Activated effector memory CD4-positive, alpha-beta T cell treated with Interleukin-2 at 50 U/mL for 16 hours (primary cell): ENCODE measurements around the gene DIDO1.
"Not testable (repeated sequence)": the region's sequence is repeated elsewhere in the genome, so short reads cannot be mapped to it uniquely, and the experiment has no call there.

ENCODE experiments used
- DNase-seq: peaks from one replicate; pipeline ENCODE4 v3.0.0-alpha.2; 2020

Gene DIDO1

DNA sequence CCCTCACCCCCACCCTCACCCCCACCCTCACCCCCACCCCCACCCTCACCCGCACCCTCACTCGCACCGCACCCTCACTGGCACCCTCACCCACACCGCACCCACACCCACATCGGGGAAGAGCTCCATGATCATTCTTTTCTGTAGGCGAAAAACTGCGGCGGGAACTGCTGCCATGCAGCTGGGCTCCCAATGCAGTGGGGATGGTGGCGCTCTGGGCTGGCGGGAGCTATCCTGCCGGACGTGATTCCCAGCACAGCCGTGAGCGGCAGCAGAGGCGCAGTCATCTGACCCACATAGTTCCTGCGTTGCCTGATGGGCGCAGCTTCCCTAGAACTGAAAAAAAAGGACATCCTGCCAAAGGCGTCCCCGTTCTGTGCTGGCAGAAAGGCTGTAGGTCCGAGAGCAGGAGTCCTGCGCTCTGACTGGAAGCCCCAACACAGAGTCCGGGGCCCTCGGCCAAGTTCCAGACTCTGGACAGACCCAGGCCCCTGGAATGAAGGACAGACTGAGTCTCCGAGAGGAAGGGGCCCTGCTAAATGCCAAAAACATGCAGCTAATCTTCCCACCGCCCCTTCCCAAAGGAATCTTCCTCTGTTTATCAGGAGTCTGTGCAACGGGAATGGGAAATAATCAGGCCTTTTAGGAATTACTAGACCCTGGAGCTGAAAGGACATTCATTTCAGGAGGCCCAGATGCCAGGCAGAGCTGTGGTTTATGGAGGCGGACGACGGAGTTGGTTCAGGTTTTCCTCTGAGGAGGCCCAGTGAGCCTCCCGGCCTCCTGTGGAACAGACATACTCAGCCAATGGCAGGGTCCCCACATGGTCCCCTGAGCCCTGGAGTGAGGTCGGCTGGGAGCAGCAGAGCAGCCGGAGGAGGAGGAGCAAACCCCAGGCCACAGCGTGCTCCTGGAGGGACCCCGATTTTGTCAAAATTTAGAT is 50.6 kb downstream of the DIDO1 start:
- no peak for DNase-seq

DNA sequence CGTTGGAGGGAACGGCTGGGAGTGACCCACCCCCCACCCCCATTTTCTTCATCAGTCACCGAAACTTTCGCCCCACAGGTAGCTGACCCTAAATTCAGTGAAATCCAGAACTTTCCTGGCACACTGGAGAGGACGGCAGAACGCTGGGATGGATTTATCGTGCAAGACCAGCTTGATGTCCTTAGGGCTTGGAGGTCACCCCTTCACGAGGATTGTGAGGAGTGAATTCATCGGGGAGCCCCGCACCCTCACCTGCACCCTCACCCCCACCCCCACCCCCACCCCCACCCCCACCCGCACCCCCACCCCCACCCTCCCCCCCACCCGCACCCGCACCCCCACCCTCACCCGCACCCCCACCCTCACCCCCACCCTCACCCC is 51.4 kb downstream of the DIDO1 start:
- DNase-seq: no peak

DNA sequence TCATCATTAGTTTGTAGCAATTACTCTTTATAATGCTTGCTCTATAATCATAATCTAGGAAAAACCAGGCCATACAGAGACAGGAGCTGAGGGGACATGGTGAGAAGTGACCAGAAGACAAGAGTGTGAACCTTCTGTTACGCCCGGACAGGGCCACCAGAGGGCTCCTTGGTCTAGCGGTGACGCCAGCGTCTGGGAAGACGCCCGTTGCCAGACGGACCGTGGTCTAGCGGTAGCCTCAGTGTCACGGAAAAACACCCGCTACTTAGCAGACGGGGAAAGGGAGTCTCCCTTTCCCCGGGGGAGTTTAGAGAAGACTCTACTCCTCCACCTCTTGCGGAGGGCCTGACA is 52.6 kb downstream of the DIDO1 start:
- DNase-seq: not testable (repeated sequence)

DNA sequence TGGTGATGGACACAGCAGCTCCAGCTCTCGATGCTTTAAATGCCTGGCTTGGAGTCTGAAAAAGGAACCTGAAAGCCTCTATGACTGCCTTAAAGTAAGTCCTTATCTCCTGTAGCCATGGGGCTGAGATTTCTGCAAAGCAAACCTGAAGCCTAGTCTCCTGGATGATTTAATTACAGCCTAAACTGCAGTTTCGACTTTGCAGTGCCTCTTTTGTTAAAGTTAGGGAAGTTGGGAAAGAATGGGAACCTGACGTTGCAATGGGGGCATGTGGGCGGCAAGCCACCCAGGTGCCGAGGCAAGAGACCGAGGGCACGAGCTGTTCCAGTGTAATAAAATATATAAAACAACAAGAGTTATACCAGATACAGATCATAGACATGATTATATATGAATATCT is 53.0 kb downstream of the DIDO1 start:
- DNase-seq: no peak

DNA sequence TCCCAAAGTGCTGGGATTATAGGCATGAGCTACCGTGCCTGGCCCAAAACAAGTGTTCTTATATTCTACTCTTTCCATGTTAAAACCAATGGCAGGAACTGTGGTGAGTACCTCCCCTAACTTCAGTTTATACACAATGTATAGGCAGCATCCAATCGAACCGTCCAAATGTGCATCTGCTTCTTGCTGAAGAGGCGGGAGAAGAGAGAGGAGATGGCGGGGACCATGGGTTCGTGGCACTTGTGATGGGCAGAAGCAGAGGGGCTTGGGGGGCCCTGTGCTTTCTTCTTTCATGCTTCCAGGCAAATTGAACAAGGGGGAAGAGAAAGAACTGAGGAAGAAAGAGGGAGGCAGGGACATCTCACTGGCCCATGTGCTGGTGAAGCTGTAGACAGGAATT is 53.4 kb downstream of the DIDO1 start:
- no peak for DNase-seq

DNA sequence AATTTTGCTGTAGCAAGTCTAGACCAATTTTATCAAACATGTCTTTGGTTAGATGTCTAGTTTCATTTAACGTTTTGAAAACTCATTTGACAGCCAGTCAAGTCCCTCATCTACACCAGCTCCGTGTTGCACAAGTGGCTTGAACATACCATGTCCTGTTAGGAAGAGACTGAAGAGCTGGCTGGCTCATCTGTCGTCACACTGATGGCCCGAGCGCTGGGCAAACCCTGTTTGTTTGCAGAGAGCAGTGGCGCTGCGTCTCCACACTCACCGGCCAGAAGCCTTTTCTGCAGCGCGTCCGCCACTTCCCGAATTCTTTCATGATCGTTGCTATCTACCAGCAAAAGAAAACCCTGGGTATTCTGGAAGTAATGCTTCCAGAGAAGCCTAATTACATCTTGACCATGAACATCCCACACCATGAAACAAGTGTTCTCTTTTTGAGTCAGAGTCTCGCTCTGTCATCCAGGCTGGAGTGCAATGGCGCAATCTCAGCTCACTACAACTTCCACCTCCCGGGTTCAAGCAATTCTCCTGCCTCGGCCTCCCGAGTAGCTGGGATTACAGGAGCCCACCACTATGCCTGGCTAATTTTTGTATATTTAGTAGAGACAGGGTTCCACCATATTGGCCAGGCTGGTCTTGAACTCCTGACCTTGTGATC is 54.0 kb downstream of the DIDO1 start:
- no peak for DNase-seq

DNA sequence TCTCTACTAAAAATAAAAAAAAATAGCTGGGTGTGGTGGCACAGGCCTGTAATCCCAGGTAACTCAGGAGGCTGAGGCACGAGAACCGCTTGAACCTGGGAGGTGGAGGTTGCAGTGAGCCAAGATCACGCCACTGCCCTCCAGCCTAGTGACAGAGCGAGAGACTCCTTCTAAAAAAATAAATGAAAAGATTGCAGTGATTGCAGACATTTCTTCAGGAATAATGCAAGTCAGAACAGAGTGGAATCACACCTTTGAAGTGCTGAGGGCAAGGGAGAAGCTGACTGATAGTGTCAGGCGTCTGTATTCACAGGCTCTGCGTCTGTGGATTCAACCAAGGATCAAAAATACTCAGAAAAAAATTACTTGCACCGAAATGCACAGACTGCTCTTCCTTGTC is 62.1 kb downstream of the DIDO1 start:
- no peak for DNase-seq

DNA sequence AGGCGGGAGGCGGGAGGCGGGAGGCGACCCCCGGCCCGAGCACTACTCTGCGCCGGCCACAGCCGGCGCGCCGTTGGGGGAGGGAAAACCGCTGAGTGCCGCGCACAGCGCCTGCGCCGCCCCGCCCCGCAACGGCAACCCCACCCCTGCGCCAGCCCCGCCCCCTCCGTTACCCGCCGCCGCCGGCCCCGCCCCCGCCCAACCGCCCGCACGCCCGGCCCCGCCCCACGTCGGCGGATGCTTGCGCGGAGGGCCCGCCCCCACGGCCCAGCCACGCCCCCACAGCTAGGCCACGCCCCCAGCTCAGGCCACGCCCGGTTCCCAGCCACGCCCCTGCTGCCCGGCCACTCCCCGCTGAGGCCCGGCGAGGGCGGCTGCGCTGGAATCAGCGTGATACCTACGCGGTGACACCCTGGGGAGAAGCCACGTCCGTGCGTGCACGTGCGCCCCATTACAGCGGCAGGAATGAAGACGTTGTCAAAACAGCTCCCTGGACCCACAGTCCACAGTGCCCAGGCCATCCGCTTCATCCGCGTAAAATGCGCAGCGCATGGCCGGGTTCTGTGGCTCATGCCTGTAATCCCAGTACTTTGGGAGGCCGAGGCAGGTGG is 64.5 kb downstream of the DIDO1 start, which contains the start of gene TCFL5:
Gene TCFL5, minus strand, starts transcription at position 97 of the 611 bp plus-strand sequence. CDS start 152 bp downstream, outside the sequence.
- peak; percentile 89 for DNase-seq

DNA sequence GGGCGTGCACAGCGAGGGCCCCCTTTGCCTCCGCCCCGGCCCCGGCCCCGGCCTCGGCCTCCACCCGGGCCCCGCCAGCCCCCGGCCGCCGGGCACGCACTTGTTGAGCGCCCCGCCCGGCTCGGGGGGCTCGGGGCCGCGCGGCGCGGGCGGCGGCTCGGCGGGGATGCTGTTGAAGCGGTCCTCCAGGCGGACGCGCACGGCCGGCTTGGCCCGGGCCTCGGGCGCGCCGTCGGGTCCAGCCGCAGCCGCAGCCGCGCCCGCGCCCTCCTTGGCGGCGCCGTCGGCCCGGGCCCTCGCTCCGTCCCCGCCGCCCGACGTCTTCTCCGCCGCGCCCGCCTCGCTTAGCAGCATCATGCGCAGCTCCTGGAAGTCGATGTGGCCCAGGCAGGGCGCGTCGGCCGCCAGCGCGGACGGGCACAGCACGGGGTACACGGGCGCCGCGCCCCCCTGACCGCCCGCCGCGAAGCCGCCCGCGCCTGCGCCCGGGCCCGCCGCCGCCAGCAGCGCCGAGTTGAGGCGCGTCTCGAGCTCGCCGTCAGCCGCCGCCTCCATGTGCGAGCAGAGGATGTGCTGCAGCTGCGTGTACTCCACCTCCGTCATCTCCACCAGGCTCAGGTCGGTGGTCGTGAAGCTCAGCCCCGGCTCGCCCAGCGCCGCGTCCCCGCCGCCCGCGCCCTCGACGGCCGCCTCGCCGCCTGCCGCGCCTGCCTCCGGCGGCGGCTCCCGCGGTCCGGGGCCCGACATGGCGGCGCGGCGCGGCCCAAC is 65.2 kb downstream of the DIDO1 start:
- peak; percentile 34 for DNase-seq

DNA sequence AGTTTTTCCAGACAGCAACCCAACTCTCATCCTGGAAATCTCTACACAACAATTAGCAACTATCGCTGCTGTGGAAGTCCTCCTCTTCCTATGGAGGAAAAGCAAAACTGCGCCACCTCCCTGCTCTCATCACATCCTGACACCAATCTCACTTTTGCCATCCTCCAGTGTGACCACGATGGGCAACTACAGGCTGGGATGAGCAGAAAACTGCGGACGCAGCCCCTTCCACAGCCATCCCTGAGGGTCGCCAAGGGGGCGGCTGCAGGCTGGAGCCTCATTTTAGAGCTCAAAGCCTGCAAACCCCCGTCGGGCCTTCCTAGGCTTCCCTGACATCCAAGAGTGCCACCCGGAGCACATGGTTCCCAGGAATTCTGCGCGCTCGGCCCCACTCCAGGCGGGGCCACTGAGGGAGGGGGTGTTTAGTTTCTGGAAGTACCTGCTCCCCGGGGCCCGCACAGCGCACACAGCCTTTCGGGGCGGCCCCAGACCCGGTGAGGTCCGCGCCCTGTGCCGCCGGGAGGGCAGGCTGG is 65.8 kb downstream of the DIDO1 start:
- DNase-seq: no peak

DNA sequence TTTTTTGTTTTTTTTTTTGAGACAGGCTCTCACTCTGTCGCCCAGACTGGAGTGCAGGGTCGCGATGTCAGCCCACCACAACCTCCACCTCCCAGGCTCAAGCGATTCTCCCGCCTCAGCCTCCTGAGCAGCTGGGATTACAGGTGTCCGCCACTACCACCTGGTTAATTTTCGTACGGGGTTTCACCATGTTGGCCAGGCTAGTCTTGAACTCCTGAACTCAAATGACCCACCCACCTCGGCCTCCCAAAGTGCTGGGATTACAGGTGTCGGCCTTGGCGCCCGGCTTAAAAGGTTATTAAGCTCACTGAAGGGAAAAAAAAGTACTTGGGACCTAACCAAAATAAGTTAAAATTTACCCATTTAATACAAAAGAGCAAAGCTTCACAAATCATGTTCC is 66.6 kb downstream of the DIDO1 start:
- DNase-seq: no peak

DNA sequence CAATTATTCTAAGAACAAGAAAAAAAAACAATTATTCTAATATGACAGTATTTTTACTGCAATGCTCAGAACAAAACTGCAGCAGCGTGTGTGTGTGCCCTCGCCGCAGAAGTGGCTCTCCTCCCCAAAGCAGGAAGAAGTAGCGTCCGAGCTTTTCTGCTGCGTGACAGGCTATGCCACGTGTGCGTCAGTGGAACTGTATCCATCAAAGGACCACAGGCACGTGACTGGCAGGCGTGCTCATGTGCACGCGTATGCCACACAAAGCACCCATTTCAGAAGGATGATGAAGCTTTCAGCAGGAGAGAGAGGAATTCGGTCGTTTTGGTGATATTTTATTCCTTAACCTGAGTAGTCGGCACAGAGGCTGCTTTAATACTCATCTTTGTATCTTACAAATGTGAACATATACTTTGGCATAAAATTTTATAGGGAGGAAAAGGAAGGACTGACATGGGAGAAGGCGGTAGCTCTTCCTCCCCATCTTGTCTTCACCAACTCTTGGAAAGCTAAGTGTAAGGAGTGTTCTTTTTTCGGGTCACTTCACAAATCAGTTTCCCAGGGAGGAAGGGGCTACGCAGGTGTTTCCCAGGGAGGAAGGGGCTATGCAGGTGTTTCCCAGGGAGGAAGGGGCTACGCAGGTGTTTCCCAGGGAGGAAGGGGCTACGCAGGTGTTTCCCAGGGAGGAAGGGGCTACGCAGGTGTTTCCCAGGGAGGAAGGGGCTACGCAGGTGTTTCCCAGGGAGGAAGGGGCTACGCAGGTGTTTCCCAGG is 68.1 kb downstream of the DIDO1 start:
- DNase-seq: no peak

DNA sequence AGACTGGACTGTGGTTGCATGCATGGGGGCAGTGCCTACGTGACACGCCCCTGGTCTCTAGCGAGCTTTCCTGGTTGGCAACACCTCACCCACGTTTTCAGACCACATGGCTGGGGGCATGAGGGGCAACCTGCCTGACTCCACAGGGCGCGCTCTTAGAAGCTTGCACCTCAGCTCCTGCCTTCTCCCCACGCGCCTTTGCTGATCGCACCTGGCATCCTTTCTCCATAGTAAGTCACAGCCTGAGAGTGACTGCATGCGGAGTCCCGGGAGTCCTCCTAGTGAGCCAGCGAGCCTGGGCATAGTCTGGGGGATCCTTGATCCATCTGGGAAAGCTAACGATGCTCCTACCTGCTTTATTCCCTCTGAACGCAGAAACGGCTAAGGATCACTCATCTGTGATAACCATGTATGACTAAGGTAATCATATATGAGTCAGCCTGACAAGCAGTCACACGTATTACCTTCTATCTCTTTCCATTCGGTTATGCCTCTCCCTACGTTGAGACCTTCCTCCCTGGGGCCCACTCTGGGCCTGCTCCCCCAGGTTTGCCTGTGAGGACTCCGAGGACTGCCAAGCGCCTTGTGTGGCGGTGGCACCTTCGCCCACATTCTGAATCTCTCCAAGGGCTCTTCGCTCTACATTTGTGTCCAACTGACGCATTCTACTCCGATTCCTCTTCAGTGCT is 69.2 kb downstream of the DIDO1 start:
- DNase-seq: no peak

DNA sequence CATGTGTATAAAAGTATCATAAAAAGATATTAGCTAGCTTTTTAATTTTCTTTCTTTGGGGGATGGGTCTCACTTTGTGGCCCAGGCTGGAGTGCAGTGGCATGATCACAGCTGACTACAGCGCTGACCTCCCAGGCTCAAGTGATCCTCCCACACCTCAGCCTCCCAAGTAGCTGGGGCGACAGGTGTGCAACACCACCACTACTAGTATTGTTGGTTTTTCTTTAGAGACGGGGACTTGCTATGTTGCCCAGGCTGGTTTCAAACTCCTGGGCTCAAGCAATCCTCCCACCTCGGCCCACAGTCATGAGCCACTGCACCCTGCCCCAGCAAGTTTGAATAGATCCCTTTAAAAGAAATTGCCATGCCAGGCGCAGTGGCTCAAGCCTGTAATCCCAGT is 71.2 kb downstream of the DIDO1 start:
- no peak for DNase-seq

DNA sequence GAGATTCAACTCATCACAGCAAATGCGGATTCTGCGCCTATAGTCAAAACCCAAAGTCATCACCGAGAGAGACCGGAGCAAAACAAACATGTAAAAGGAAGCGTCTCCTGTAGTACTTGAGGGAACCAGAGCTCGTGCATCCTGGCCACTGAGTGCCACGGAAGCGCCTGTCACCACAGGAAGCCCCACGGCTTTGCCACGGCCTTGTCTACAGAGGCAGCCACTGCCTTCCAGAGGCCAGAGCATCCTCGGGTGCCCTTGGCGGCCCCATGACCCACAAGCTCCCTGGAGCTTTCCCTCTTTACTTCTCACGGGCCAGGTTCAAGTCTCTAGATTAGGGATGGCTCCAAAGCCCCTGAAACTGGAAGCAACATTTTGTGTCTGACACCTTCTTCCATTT is 72.2 kb downstream of the DIDO1 start:
- DNase-seq: no peak

DNA sequence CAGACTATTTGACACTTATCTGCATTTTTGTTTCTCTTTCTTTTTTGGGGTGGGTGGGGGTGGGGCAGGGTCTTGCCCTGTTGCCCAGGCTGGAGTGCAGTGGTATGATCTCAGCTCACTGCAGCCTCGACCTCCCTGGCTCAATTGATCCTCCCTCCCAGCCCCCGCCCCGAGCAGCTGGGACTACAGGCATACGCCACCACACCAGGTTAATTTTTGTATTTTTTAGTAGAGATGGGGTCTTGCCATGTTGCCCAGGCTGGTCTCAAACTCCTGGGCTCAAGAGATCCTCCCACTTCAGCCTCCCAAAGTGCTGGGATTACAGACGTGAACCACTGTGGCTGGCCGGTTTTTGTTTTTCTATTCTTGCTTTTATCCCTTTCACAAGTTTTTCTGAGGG is 73.0 kb downstream of the DIDO1 start:
- not testable (repeated sequence) for DNase-seq

DNA sequence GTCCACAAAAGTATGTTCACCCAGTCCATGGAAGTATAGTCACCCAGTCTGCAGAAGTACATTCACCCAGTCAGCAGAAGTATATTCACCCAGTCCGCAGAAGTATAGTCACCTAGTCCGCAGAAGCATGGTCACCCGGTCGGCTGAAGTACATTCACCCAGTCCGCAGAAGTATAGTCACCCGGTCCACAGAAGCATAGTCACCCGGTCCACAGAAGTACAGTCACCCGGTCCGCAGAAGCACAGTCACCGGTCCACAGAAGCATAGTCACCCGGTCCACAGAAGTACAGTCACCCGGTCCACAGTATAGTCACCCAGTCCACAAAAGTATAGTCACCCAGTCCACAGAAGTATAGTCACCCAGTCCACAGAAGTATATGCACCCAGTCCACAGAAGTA is 73.5 kb downstream of the DIDO1 start:
- DNase-seq: no peak

DNA sequence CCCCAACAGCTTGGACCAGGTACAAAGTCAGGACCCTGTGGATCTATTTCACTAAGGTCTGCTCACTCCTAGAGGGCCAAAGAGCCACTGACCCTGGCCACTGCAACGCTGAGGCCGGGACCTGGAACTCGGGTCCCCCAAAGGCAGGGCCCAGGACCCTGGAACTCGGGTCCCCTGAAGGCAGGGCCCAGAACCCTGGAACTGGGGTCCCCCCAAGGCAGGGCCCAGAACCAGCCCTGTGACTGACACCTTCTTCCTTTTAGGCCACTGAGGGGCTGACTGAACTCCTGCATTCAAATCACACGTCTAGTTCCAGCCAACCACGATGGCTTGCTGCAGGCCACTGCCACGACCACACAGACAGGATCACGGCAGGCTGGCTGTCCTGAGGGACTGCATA is 74.1 kb downstream of the DIDO1 start:
- no peak for DNase-seq

DNA sequence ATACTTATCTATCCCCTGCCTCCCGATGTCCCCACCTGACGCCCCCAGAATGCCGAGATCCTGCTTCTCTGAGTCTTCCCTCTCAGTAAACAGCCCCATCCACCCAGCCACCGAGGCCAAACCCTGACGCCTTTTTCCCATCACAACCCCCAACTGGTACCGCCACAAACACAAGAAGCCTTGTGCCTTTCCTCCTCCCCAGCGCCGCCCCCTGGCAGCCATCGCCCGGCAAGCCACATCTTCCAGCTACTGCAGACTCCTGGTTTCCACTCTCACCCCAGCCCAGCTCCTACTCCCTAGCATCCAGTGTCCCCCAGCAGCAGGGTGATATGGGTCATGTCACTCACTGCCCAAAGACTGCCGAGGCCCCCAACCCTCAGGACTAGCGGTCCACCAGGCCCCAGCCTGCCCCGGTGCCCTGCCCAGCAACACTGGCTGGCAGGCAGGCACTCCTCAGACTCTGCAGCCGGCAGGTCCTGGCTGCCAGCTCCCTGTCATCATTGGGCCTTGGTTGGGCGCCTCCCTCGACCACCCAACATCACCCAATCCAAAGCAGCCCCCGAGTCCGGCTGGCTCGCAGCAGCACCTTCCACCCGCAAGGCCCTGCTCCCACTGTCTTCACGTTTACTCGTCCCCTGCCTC is 75.9 kb downstream of the DIDO1 start:
- no peak for DNase-seq

DNA sequence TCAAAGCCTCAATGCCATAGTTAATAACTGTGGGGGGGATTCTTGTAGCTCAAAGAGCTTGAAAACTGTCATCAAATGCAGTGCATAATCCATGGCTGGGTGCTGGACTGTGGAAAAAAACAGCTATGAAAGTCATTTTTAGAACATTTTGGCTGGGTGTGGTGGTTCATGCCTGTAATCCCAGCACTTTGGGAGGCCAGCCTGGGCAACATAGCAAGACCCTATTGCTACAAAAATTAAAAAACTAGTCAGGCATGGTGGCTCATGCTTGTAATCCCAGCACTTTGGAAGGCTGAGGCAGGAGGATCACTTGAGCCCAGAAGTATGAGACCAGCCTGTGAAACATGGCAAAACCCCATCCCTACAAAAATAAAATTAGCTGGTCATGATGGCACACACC is 76.9 kb downstream of the DIDO1 start:
- DNase-seq: no peak

DNA sequence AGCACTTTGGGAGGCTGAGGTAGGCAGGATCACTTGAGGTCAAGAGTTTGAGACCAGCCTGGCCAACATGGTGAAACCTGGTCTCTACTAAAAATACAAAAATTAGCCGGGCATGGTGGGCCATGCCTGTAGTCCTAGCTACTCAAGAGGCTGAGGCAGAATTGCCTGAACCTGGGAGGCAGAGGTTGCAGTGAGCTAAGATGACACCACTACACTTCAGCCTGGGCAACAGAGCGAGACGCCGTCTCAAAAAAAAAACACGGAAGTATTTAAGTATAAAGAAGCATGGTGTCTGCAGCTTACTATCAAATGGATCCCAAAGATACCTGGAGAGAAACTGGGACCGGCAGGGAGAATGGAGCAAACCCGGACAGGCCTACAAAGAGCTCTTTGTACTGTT is 77.4 kb downstream of the DIDO1 start:
- DNase-seq: not testable (repeated sequence)
